HG02943 (cell line): ENCODE measurements around the gene WWP2.
"Not testable (repeated sequence)": the region's sequence is repeated elsewhere in the genome, so short reads cannot be mapped to it uniquely, and the experiment has no call there.

ENCODE experiments used
- ATAC-seq: cut with Tn5 transposase; IDR thresholded peaks from one replicate; pipeline ENCODE4 v1.9.1; 2021; ENCODE audit warnings: mild to moderate bottlenecking, low read depth, moderate library complexity; ENCODE audit not compliant: unreplicated experiment

WWP2 gene

DNA sequence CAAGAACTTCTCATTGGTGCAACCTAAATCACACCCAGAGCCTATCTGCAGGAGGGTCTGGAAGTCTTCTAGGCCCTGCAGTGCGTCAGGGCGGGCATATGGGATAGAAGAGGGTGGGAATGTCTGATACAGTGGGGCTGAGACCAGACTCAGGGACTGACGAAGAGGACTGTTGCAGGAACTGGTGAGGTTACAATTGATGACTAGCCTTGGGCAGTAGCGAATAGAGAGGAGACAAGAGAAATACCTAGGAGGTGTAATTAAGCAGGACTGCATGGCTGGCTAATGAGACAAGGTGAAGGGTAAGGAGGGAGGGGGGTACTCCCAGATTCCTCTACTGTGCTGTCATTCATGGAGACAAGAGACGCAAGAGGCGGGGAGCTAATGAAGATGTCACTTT, 91.3 kb downstream of the WWP2 start:
- no peak for ATAC-seq

DNA sequence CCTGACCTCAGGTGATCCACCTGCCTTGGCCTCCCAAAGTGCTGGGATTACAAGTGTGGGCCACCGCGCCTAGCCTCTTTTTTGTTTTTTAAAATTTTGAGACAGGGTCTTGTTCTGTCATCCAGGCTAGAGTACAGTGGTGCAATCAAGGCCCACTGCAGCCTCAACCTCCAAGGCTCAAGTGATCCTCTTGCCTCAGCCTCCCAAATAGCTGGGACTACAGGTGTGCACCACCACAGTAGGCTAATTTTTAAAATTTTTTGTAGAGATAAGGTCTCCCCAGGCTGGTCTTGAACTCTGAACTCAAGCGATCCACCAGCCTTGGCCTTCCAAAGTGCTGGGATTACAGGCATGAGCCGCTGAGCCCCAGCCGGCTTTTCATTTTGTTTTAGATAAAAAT, 92.6 kb downstream of the WWP2 start:
- ATAC-seq, result not testable (repeated sequence)

DNA sequence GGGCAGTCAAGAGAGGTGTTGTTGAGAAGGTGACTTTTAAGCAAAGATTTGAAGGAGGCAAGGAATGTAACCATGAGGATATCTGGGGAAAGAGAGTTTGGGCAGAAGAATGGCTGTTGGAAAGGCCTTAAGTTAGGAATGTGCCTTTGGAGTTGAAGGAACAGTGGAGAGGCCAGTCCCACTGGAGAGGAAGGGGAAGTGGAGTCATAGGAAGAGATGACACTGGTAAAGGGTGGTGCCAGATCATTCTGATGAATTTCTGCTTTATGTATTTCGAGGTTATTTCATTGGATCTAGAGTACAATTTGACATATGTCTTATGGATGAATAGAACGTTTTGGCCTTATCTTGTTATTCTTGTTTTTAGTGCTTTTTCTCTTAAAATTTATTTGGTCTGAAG, 93.5 kb downstream of the WWP2 start:
- ATAC-seq, result no peak

- ATAC-seq, result no peak
Observed at GRCh38 chr16:69858191-69859104, 96.3 kb downstream of the WWP2 start.

DNA sequence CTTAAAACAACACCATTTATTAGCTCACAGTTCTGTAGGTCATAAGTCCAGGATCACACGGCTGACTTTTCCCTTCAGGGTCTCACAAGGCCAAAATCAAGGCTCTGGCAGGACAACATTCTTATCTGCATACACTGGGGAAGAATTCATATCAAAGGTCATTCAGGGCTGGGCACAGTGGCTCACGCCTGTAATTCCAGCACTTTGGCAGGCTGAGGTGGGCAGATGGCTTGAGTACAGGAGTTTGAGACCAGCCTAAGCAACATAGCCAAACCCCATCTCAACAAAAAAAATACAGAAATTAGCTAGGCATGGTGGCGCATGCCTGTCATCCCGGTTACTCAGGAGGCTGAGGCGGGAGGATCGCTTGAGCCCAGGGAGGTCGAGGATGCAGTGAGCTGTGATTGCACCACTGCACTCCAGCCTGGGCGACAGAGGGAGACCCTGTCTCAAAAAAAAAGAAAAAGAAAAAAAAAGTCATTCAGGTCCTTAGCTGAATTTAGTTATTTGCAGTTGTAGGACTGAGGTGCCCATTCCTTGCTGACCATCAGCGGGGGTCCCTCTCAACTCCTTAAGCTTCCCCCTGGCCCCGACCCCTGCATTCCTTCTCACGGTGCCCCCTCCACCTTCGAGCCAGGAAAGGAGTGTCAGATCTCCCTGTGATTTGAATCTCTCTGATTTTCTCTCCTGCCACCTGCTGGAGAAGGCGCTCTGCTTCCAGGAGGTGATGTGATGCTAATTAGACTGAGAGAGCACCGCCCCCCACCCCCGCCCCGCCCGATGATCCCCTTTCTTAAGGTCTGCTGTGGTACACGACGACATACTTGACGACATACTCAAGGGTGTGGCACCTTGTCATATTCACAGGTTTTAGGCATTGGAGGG, 97.2 kb downstream of the WWP2 start:
- ATAC-seq, result no peak

DNA sequence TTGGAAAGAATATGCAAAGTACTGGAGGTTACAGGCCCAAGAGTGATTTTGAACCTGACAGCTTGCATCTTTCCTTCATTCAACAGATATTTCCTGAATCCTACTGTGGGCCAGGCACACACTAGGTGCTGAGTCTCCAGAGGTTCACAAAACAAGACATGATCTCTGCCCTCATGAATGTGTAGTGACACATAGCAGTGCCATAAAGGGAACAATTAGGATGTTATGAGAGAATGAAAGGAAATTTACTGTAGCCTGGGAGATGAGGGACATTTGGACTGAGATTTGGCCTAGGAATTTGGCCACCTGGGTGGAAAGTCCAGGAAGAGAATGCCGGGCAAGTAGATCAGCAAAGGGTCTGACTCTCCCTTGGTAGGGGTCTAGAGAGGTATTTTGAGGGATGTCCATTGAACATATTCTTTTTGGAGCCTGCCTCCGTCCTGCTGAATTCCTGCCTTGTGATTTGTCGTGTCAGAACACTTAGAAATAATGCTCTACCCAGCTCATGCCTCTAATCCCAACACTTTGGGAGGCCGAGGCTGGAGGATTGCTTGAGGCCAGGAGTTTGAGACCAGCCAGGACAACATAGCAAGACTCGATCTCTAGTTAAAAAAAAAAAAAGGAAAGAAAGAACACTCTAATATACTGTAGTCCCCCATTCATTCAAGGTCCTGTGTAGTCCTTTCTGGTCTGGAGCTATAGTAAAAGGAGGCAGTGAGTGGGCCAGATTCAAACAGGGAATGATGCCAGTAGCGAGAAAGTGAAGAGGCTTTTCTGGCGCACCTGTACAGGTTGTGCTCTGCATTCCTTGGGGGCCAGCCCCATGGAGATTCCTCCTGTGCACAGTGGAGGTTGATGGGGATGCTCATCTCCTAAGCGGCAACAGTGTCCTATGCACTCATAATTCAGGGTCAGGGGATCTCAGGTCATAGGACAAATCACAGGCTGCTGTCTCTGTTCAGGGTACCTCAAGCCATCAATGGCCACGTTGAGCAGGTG, 98.4 kb downstream of the WWP2 start:
- no peak for ATAC-seq

- no peak for ATAC-seq
Observed at GRCh38 chr16:69861292-69862030, 99.3 kb downstream of the WWP2 start.

DNA sequence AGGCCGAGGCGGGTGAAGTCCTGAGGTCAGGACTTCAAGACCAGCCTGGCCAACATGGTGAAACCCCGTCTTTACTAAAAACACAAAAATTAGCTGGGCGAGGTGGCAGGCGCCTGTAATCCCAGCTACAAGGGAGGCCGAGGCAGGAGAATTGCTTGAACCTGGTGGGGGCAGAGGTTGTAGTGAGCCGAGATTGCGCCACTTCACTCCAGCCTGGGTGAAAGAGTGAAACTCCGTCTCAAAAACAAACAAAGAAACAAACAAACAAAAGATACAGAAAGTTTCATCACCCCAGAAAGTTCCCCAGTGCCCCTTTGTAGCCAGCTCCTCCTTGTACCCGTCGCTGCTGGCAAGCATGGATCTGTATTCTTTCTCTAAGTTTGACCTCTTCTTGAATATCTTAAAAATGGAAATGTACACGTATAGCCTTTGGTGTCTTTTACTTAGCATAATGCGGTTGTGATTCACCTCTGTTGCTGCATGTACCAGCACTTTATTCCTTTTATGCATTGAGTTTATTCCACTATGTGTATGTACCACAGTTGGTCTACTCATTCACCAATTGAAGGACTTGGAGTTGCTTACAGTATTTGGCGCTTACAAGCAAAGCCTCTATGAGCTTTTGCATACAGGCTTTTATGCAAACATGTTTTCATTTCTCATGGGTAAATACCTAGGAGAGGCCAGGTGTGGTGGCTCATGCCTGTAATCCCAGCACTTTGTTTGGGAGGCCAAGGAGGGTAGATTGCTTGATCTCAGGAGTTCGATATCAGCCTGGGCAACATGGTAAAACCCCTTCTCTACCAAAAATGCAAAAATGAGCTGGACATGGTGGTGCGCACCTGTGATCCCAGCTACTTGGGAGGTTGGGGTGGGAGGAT, 101.5 kb downstream of the WWP2 start:
- ATAC-seq, result no peak

GRCh38 chr16:69865701-69866100, 103.6 kb downstream of the WWP2 start:
- ATAC-seq, result no peak

DNA sequence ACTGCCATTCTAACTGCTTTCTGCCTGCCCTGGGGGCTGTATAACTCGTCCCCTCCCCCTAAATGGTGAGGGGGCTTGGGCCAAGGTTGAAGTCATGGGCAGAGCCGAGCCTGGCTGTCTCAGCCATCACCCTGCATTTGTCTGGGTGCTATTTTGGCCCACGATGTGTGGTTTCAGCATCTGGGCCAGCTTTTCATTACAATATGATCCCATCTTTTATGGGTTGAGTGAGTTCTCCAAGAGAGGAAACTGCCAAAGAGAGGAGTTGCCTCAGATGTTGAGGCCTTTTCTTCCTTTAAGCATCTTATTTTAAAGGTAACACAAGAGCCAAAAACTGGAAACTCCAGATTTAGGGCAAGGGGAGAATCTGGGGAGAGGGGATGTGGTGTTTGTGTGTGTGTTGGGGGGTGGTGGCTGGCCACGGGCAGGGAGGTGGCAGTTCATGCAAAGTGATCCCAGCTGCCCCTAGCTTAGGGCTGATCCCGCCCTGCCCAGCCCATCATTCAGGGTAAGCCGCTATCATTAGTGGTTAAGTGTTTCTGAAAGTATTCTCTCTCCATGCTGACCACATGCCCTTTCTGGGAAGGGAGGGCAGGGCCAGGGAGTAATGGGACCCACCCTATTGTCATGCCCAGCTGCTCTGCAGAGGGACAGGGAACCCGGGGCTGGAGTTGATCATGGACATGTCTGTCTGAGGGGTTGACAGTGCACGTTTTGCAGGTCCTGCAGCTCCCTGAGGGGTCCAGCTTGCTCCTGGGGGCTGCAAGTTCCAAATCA, 105.8 kb downstream of the WWP2 start:
- ATAC-seq, result no peak

DNA sequence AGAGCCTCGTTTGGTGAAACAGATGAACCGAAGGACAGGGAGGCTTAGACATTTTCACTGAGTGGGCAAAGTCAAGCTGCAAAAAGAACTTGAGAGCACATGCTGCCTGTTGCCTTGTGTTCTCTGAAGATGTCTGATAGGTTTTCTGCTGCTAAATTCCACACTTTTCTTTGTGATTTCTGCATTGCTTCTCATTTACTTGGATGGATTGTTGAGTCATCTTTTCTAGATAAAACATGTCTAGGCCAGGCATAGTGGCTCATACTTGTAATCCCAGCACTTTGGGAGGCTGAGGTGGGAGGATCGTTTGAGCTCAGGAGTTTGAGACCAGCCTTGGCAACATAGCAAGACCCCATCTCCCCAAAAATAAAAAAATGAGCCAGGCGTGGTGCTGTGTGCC, 108.6 kb downstream of the WWP2 start:
- ATAC-seq, result no peak

DNA sequence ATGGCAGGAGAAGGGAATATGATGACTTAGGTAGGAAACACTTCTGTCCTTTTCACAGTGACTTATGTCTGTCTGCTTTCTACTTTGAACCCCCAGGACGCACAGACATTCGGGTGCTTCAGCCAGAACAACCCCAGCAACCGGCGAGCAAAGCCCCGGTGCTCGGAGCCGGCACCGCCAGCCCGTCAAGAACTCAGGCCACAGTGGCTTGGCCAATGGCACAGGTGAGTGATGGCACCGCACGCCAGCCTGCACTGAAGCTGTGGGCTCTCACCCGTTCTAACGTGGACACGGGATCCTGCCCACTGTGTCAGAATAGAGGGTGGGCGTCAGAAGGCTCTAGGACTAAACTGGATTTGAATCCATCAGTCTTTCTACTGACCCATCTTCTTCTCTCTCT, 109.6 kb downstream of the WWP2 start:
- ATAC-seq, result no peak

DNA sequence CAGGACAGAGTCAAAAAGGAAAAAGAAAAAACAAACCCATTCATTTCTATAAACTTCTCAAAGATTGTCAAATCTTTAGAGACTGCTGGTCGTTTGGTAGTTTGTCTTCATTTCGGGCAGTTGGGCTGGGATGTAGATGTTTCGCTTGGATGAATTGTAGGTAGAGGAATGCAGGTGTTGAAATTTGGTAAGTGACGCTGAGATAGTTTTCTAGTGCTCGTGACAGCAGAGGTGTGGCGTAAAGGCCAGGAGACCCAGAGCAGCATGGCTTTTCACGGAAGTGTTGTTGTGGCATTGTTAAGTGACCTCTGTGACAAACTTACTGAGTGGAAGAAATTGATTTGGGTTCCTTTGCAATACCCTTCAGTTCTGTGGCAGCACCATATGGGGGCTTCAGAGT, 110.8 kb downstream of the WWP2 start:
- no peak for ATAC-seq

- no peak for ATAC-seq
Observed at GRCh38 chr16:69873783-69874182, 111.7 kb downstream of the WWP2 start.

GRCh38 chr16:69874271-69874670, 112.1 kb downstream of the WWP2 start:
- ATAC-seq, result no peak

DNA sequence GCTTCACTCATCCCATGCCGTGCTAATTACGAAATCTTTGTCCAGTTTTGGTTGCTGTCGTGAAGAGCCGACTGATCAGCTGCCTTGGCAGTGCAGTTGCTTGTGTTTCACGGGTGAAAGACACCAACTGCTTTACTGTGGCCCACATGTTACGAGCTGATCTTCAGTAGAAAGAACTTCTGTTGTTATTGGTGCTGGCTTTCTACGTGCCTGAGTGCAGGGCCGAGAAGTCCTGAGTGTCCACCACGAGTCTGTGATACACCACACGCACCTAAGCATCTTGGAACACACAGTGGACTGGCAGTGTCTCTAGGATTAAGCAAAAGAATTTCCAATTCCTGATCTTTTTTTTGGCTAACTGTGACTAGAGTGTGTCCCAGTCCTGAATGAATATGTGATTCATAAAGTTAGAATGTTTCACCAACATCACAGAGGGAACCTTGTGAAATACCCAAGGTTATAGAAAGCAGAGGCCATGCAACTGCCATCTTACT, 118.6 kb downstream of the WWP2 start:
- ATAC-seq, result no peak

- ATAC-seq, result no peak
Observed at GRCh38 chr16:69881141-69881540, 119.0 kb downstream of the WWP2 start.

GRCh38 chr16:69883744-69884143, 121.6 kb downstream of the WWP2 start:
- no peak for ATAC-seq
